Activated T-helper 17 cell treated with anti-CD3 and anti-CD28 coated beads, Interleukin-2, amount 50 U/mL, for 72 hours (primary cell): ENCODE data around the gene SEMA4A. TPM values are rescaled to one million over a fixed set of nuclear protein-coding genes. Genes with fewer than 3 reads are reported as not detected.

Experiments used
- ATAC-seq: fragments of 150-1000 bp; cut with Tn5 transposase; replicated peaks from 2 replicates; pipeline ENCODE4 v1.10.0; 2021; ENCODE audit warnings: mild to moderate bottlenecking, moderate library complexity
- H3K27ac Mint-ChIP-seq: one replicate; pipeline ENCODE4 v1.8.0; 2022; ENCODE audit warnings: mixed read lengths
- H3K27me3 Mint-ChIP-seq: one replicate; pipeline ENCODE4 v1.8.0; 2022; ENCODE audit warnings: mixed read lengths
- H3K36me3 Mint-ChIP-seq: one replicate; pipeline ENCODE4 v1.8.0; 2022; ENCODE audit warnings: low read depth, mild to moderate bottlenecking, mixed read lengths
- H3K4me1 Mint-ChIP-seq: one replicate; pipeline ENCODE4 v1.8.0; 2022; ENCODE audit warnings: mixed read lengths
- H3K4me3 Mint-ChIP-seq: one replicate; pipeline ENCODE4 v1.8.0; 2022; ENCODE audit warnings: mild to moderate bottlenecking, mixed read lengths
- H3K9me3 Mint-ChIP-seq: one replicate; pipeline ENCODE4 v1.8.0; 2022; ENCODE audit warnings: mixed read lengths
- total RNA-seq, 2 donors: library from RNA; stranded (reverse); gene quantifications; one replicate each; pipeline ENCODE4 v1.2.3, GENCODE V29; 2022

SEMA4A gene
- 10 to 100 TPM in 1 of 2 donors, 1 to 10 TPM in 1; 1.8 to 17.6 TPM for total RNA-seq

DNA sequence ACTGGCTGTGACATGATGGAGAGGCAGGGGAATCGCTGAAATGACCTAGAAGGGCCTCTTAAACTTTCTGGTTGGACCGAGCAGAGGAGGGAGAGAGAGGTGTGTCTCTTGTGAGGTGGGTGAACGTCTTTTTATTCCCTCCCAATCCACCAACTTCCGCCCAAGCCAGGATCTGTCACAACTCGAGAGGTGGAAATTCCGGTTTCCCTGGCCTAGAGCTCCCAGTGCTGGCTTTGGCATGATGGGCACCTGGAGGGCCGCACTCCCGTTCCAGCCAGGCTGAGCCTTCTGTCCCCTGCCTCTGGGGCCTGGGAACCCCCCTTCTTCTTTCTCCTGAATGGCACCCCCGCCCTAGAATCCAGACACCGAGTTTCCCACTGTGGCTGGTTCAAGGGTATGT lies at the start of gene SEMA4A:
SEMA4A (plus strand) TSS at position 224 of the 400 bp plus-strand sequence. CDS start 994 bp downstream, outside the sequence.
- Mint-ChIP-seq H3K9me3 (no peaks in the 10 kb centered on the region), H3K27me3 (no peaks in the 10 kb centered on the region), H3K4me1 (peaks cover 34% of the 10 kb centered on the region), H3K4me3 (peak within 1 kb of the TSS; percentile 67), H3K27ac (peak within 1 kb of the TSS; percentile 85), H3K36me3 (peaks cover 5% of the 10 kb centered on the region)
- ATAC-seq: no peak

GRCh38 chr1:156104065-156104810 lies 49.1 kb upstream of the SEMA4A start:
- peak overlapping the region; percentile 99 for H3K27ac Mint-ChIP-seq
- peaks cover 15% of the 10 kb centered on the region for H3K36me3 Mint-ChIP-seq
- H3K9me3 Mint-ChIP-seq: no peaks in the 10 kb centered on the region
- no peaks in the 10 kb centered on the region for H3K27me3 Mint-ChIP-seq
- H3K4me1 Mint-ChIP-seq: peaks cover 46% of the 10 kb centered on the region
- ATAC-seq: peak; percentile 34
- peak overlapping the region; percentile 86 for H3K4me3 Mint-ChIP-seq

GRCh38 chr1:156104861-156105832 lies 48.2 kb upstream of the SEMA4A start:
- Mint-ChIP-seq H3K4me1 (peaks cover 44% of the 10 kb centered on the region), H3K27me3 (no peaks in the 10 kb centered on the region), H3K36me3 (peaks cover 15% of the 10 kb centered on the region), H3K4me3 (peak overlapping the region; percentile 86), H3K27ac (peak overlapping the region; percentile 99), H3K9me3 (no peaks in the 10 kb centered on the region)
- ATAC-seq: no peak

DNA sequence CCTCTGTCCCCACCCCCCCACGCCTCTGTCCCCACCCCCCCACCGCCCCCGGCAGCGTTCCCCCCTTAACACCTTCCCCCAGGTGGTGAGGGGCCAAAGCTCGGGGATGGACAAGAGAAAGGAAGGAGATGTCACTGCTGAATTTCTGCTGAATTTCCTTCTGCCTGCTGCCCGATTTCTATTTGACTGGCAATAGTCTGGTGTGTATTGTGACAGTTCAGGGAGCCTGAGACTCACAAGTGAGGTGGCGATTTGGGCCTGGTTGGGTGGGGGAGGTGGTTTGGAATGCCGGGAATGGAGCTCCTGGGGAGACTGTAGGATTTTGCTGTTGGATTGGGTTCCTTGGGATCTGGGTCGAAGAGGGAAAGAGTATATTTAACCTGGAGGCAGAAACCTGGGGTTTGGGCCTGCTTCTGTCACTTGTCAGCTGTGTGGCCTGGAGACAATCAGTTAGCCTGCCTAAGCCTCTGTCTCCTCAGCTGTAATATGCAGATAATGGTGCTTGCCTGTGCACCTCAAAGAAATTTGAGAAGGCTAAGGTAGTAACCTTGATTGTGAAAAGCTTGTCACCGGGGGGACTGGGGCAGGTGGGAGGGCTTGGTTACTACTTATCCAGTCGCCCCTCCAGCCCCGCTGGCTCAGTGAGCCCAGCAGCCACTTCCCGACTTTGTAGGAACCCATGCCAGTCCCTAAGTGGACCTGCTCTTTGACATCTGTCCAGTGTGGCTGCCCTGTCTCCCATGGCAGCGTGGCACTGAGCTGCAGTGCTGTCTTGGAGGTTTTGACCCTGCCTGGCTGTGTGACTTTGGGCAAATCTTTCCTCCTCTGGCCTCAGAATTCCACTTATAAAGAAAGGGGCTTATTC lies 46.5 kb upstream of the SEMA4A start:
- Mint-ChIP-seq H3K4me3 (peak overlapping the region; percentile 86), H3K27ac (peak overlapping the region; percentile 99), H3K9me3 (no peaks in the 10 kb centered on the region), H3K27me3 (no peaks in the 10 kb centered on the region), H3K4me1 (peaks cover 29% of the 10 kb centered on the region), H3K36me3 (peaks cover 15% of the 10 kb centered on the region)
- peak; percentile 25 for ATAC-seq

DNA sequence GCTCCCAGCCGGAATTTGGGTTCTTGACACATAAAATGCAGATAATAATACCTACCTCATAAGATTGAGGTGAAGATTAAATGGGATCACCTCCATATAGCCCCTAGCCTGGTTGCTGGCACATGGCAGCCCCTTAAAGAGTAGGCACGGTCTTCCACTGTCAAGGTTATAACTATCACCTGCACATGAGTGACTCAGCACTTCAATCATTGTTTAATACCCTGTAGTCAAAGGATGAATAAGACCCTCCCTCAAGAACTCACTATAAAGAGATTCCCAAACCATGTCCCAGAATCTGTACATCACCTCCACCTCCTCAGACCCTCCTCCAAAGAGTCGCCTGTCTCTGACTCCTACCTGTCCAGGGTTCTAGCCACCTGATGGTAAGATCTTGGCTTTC lies 45.3 kb upstream of the SEMA4A start:
- Mint-ChIP-seq H3K27me3 (no peaks in the 10 kb centered on the region), H3K36me3 (peaks cover 15% of the 10 kb centered on the region), H3K4me3 (peak overlapping the region; percentile 86), H3K9me3 (no peaks in the 10 kb centered on the region), H3K27ac (peak overlapping the region; percentile 99), H3K4me1 (peaks cover 25% of the 10 kb centered on the region)
- no peak for ATAC-seq

GRCh38 chr1:156108664-156109241 lies 44.6 kb upstream of the SEMA4A start:
- H3K27me3 Mint-ChIP-seq: no peaks in the 10 kb centered on the region
- ATAC-seq: no peak
- peak overlapping the region; percentile 84 for H3K27ac Mint-ChIP-seq
- no peaks in the 10 kb centered on the region for H3K9me3 Mint-ChIP-seq
- H3K4me3 Mint-ChIP-seq: no peak overlapping the region
- peaks cover 20% of the 10 kb centered on the region for H3K4me1 Mint-ChIP-seq
- peaks cover 9% of the 10 kb centered on the region for H3K36me3 Mint-ChIP-seq

DNA sequence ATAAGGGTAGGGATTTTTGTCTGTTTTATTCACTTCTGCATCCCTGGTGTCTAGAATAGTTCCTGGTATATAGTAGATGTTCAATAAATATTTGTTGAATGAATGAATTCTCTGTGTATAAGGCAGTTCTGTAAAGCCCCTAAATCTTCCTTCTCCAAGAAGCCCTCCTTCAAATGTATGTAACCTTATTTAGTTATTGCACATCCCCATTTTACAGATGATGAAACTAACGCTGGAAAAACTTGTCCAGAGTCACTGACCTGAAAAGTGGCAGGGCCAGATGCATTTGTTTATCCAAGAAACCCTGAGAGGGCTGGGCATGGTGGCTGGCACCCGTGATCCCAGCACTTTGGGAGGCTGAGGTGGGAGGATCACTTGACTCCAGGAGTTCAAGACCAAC lies 43.1 kb upstream of the SEMA4A start:
- H3K36me3 Mint-ChIP-seq: peaks cover 12% of the 10 kb centered on the region
- H3K9me3 Mint-ChIP-seq: no peaks in the 10 kb centered on the region
- H3K27me3 Mint-ChIP-seq: no peaks in the 10 kb centered on the region
- no peak overlapping the region for H3K4me3 Mint-ChIP-seq
- peaks cover 12% of the 10 kb centered on the region for H3K4me1 Mint-ChIP-seq
- peak overlapping the region; percentile 32 for H3K27ac Mint-ChIP-seq
- no peak for ATAC-seq

DNA sequence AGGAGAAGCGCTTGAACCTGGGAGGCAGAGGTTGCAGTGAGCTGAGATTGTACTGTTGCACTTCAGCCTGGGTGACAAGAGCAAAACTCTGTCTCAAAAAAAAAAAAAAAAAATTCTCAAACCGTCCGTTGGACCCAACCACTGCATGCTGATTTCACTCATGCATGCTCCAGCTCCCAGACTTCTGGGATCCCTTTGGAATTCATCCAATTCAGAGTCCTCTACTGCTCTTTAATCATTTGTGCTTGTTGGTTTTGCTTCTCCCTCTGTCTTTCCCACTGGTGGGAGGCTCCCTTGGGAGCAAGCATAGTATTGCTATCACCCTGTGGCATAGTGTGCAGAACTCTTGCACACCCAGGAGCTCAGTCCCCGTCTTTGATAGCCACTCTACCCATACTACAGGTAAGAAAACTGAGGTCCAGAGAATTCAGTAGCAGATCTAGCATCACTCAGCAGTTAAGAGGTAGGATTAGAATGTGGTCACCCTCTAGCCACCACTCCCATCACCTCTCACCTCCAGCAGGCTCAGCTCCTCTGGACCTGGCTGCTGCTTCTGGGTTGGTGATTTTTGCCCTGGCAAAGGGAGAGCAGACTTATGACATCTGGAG lies 41.9 kb upstream of the SEMA4A start:
- Mint-ChIP-seq H3K4me1 (peaks cover 17% of the 10 kb centered on the region), H3K27me3 (no peaks in the 10 kb centered on the region), H3K27ac (peak overlapping the region; percentile 28), H3K4me3 (no peak overlapping the region), H3K36me3 (peaks cover 24% of the 10 kb centered on the region), H3K9me3 (no peaks in the 10 kb centered on the region)
- ATAC-seq: no peak

DNA sequence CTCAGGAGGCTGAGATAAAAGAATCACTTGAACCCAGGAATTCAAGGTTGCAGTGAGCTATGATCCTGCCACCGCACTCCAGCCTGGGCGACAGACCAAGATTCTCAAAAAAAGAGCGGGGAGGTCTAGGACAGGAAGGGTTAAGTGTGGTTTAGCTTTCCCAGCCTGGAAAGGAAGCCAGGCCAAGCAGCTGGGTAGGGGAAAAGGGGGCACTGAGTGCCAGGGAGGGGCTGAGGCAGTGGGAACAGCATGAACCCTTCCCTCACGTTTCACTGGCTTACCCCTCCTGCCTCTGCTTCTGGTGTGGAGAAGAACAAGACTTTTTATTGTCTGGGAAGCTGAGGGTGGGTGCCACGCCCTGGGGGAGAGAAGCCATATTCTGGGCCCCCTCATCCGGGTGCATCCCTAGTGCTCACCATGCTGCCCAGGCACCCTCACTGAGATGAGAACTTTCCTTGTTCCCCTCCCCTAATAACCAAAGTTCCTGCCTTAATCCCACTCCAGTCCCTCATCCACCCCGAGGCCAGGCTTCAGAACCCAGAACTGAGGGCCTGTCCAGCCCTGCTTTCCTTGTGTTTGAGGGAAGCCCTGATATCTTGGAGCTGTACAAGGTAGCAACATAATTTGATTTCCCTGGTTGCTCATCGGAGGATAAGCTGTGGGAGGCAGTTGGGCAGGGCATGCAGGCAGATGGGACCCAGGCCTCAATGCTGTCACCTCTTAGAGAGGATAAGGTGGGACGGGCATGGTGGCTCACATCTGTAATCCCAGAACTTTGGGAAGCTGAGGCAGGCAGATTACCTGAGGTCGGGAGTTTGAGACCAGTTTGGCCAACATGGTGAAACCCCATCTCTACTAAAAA lies 40.9 kb upstream of the SEMA4A start:
- Mint-ChIP-seq H3K9me3 (no peaks in the 10 kb centered on the region), H3K4me1 (peaks cover 13% of the 10 kb centered on the region), H3K27me3 (no peaks in the 10 kb centered on the region), H3K27ac (peak overlapping the region; percentile 90), H3K36me3 (peaks cover 34% of the 10 kb centered on the region), H3K4me3 (no peak overlapping the region)
- ATAC-seq: no peak

DNA sequence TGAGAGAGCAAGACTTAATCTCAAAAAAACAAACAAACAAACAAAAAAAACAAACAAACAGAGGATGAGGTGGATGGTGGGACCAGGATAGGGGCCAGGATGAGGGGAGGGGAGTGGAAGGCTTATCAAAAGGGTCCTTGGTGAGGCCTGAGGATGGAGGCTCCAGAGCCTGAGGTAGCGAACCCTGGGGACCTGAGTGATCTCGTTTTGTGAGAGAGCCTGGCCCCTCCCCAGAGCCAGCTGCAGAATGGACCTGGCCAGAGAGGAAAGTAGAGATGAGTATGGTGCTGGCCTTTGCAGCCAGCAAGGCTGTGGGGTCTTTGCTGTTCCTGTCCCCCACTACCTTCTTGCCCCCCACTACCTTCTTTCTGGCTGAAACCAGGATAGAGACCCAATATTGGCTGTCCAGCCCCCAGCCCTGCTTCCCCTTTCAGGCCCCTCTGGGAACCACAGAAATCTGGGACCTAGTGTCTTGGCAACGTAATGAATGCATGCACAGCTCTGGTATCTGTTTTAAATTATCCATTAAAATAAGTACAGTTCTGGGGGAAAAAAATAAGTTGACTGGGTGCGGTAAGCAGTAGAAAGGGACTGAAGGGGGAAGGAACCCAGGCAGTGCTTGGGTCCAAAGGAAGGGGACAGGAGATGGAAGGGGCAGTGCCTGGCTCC lies 40.0 kb upstream of the SEMA4A start:
- H3K9me3 Mint-ChIP-seq: no peaks in the 10 kb centered on the region
- ATAC-seq: no peak
- H3K27me3 Mint-ChIP-seq: no peaks in the 10 kb centered on the region
- peak overlapping the region; percentile 91 for H3K4me3 Mint-ChIP-seq
- peaks cover 43% of the 10 kb centered on the region for H3K36me3 Mint-ChIP-seq
- peaks cover 19% of the 10 kb centered on the region for H3K4me1 Mint-ChIP-seq
- H3K27ac Mint-ChIP-seq: peak overlapping the region; percentile 90

GRCh38 chr1:156114101-156114918 lies 39.1 kb upstream of the SEMA4A start, which contains the start of gene LMNA:
Gene LMNA, plus strand, starts transcription at chr1:156114711. Its CDS starts 208 bp downstream, at chr1:156114919.
- H3K4me3 Mint-ChIP-seq: peak within 1 kb of the TSS; percentile 91
- no peaks in the 10 kb centered on the region for H3K9me3 Mint-ChIP-seq
- H3K27me3 Mint-ChIP-seq: no peaks in the 10 kb centered on the region
- ATAC-seq: peak; percentile 90
- H3K27ac Mint-ChIP-seq: peak within 1 kb of the TSS; percentile 90
- peaks cover 52% of the 10 kb centered on the region for H3K36me3 Mint-ChIP-seq
- H3K4me1 Mint-ChIP-seq: peaks cover 21% of the 10 kb centered on the region
